ENCODE measurements around the gene PTPRT.

- TF ChIP-seq TCF12 (IDR thresholded peaks at IDR 0.05; ENCODE audit: low read depth), result no peak
- no peak for TF ChIP-seq MAX (IDR thresholded peaks at IDR 0.05)
- TF ChIP-seq REST (IDR thresholded peaks at IDR 0.05; ENCODE audit: low read depth), result no peak
- no peak for TF ChIP-seq ZBTB7A (IDR thresholded peaks at IDR 0.05; ENCODE audit: low read depth)
- no peak for TF ChIP-seq YY1 (IDR thresholded peaks at IDR 0.05; ENCODE audit: low read depth)
- no peak for TF ChIP-seq USF1 (IDR thresholded peaks at IDR 0.05)
- TF ChIP-seq RAD21 (IDR thresholded peaks at IDR 0.05; ENCODE audit: low read depth), result no peak
- no peak for TF ChIP-seq EP300 (IDR thresholded peaks at IDR 0.05; ENCODE audit: borderline replicate concordance)
- no peak for TF ChIP-seq CREB1 (IDR thresholded peaks at IDR 0.05; ENCODE audit: low read depth)
- TF ChIP-seq TAF1 (IDR thresholded peaks at IDR 0.05; ENCODE audit: low read depth), result no peak
- TF ChIP-seq CEBPB (IDR thresholded peaks at IDR 0.05), result no peak
- no peak for TF ChIP-seq NFIC (IDR thresholded peaks at IDR 0.05)
- no peak for TF ChIP-seq FOXM1 (IDR thresholded peaks at IDR 0.05; ENCODE audit: borderline replicate concordance, low read depth)
Measured at GRCh38 chr20:43052532-43052931, 137.2 kb downstream of the PTPRT start.

All from Ishikawa (cell line).